ENCODE measurements around the gene CDON. TPM values are rescaled to one million over a fixed set of nuclear protein-coding genes. Genes with fewer than 3 reads are reported as not detected.

The CDON gene
- total and polyA plus RNA-seq, 2 of the 13 experiments (the other 11 are each of a cell fraction or from before 2014, with no cell fraction given) = 9.6 to 12.8 TPM

GRCh38 chr11:126083829-126084607 lies 21.4 kb upstream of the CDON start:
- DNase-seq (ENCODE audit: low spot score) = no peak
- H3K27ac ChIP-seq (ENCODE audit: extremely low read length, insufficient read depth, low read length) = peak overlapping the region; percentile 29
- peak overlapping the region; percentile 87 for H3K4me2 ChIP-seq (ENCODE audit: low read depth, low read length)
- BruUV-seq (replicated peaks) = no TSS peak
- intact Hi-C loops (cut with micrococcal nuclease; ENCODE audit: unreplicated experiment) (loop anchor here (1.0 to 2.0 kb wide), 2 partner anchors 29 to 63 kb away; no protein-coding TSS in a partner anchor), in situ Hi-C loops (cut with HindIII; ENCODE audit: extremely low pct_ligation_motif_present, low pct_unique_long_range_greater_than_20kb) (no loop called here)
- ATAC-seq = peak; percentile 48
- H3K4me3 ChIP-seq (replicated peaks in 1 of 3; ENCODE audit: insufficient read depth in 1 of 3, low read depth in 2 of 3, low read length in 3 of 3) = peak overlapping the region; percentile 11 to 57 (median 41); a peak in 4 of 6 replicates
- H2AFZ ChIP-seq (ENCODE audit: low read length) = peak overlapping the region; percentile 83
- 21% methylated on average over 9 of the region's 12 CpGs for WGBS (ENCODE audit: low lambda C conversion rate)
- H3K36me3 ChIP-seq (replicated peaks in 1 of 2; ENCODE audit: control insufficient read depth in 1 of 2, insufficient read depth in 2 of 2, low read length in 2 of 2) = no peaks in the 10 kb centered on the region
- CTCF ChIA-PET (ENCODE audit: low intra/inter-chr PET ratio, low total read pairs) = no interaction called here
- H3K9me3 ChIP-seq (ENCODE audit: low read length) = no peaks in the 10 kb centered on the region
- no peaks in the 10 kb centered on the region; a peak in 1 of 5 replicates for H3K27me3 ChIP-seq (ENCODE audit: control insufficient read depth in 1 of 2, insufficient read depth in 2 of 2, low read length in 2 of 2)
- no peaks in the 10 kb centered on the region for H3K79me2 ChIP-seq (ENCODE audit: insufficient read depth, low read length)
- FAIRE-seq = no peak
- peaks cover 87% of the 10 kb centered on the region for H3K4me1 ChIP-seq (ENCODE audit: insufficient read depth, low read length)
- H3K9ac ChIP-seq (ENCODE audit: insufficient read depth, low read depth, low read length) = peak overlapping the region; percentile 33
- H4K20me1 ChIP-seq (ENCODE audit: insufficient read depth, low read length) = no peaks in the 10 kb centered on the region
- POLR2A ChIA-PET = interaction anchor here (0.6 to 2.2 kb wide), 9 partner anchors 8 to 74 kb away, joined by 3 to 6 read pairs (median 4); partner anchors contain the start of gene CDON
- no peak for TF ChIP-seq SOX6 (IDR thresholded peaks at IDR 0.05)
- 0 out of 2 replicates have a peak, but pooled peaks have one; percentile 4 for TF ChIP-seq SOX6 (CRISPR knock-in tag; IDR thresholded peaks at IDR 0.05)
- peak; percentile 51; the same call in 1 of the 2 replicates for TF ChIP-seq HNF1B (CRISPR knock-in tag; IDR thresholded peaks at IDR 0.05)
- TF ChIP-seq MYNN (CRISPR knock-in tag; IDR thresholded peaks at IDR 0.05; ENCODE audit: low read depth) = no peak
- peak; percentile 17; the same call in 1 of the 2 replicates for TF ChIP-seq ZIK1 (CRISPR knock-in tag; IDR thresholded peaks at IDR 0.05; ENCODE audit: borderline replicate concordance, low read depth)
- TF ChIP-seq ZBTB20 (CRISPR knock-in tag; IDR thresholded peaks at IDR 0.05; ENCODE audit: borderline replicate concordance, low read depth) = no peak
- TF ChIP-seq, protein P1, sequence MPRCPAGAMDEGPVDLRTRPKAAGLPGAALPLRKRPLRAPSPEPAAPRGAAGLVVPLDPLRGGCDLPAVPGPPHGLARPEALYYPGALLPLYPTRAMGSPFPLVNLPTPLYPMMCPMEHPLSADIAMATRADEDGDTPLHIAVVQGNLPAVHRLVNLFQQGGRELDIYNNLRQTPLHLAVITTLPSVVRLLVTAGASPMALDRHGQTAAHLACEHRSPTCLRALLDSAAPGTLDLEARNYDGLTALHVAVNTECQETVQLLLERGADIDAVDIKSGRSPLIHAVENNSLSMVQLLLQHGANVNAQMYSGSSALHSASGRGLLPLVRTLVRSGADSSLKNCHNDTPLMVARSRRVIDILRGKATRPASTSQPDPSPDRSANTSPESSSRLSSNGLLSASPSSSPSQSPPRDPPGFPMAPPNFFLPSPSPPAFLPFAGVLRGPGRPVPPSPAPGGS (CRISPR knock-in tag; IDR thresholded peaks at IDR 0.05) = no peak
- 0 out of 2 replicates have a peak, but pooled peaks have one; percentile 7 for TF ChIP-seq UBTF (CRISPR knock-in tag; IDR thresholded peaks at IDR 0.05)
- 0 out of 2 replicates have a peak, but pooled peaks have one; percentile 37 for TF ChIP-seq ZNF891 (CRISPR knock-in tag; IDR thresholded peaks at IDR 0.05)
- TF ChIP-seq, protein P2, sequence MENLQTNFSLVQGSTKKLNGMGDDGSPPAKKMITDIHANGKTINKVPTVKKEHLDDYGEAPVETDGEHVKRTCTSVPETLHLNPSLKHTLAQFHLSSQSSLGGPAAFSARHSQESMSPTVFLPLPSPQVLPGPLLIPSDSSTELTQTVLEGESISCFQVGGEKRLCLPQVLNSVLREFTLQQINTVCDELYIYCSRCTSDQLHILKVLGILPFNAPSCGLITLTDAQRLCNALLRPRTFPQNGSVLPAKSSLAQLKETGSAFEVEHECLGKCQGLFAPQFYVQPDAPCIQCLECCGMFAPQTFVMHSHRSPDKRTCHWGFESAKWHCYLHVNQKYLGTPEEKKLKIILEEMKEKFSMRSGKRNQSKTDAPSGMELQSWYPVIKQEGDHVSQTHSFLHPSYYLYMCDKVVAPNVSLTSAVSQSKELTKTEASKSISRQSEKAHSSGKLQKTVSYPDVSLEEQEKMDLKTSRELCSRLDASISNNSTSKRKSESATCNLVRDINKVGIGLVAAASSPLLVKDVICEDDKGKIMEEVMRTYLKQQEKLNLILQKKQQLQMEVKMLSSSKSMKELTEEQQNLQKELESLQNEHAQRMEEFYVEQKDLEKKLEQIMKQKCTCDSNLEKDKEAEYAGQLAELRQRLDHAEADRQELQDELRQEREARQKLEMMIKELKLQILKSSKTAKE (CRISPR knock-in tag; IDR thresholded peaks at IDR 0.05; ENCODE audit: borderline replicate concordance) = no peak
- TF ChIP-seq ZNF572 (CRISPR knock-in tag; IDR thresholded peaks at IDR 0.05) = 0 out of 2 replicates have a peak, but pooled peaks have one; percentile 45
- TF ChIP-seq ZFX (CRISPR knock-in tag; IDR thresholded peaks at IDR 0.05; ENCODE audit: low read depth) = no peak
- TF ChIP-seq GATA4 (IDR thresholded peaks at IDR 0.05; ENCODE audit: borderline replicate concordance, low read depth) = no peak
- TF ChIP-seq ZBTB25 (CRISPR knock-in tag; IDR thresholded peaks at IDR 0.05) = no peak

Data from HepG2 (cell line).